GM11168 (cell line): ENCODE measurements around the gene LIMCH1.

Source experiments
- in situ Hi-C: fragments of 300-500 bp; cut with MboI; formaldehyde crosslinking; loops from one replicate; pipeline ENCODE4 v1.12.0; 2022; ENCODE audit warnings: low sequenced_read_pairs; ENCODE audit not compliant: unreplicated experiment

LIMCH1 gene

GRCh38 chr4:41561244-41561643 lies 23.3 kb downstream of the LIMCH1 start:
- in situ Hi-C loops, result no loop called here

GRCh38 chr4:41567186-41567585 lies 29.2 kb downstream of the LIMCH1 start:
- in situ Hi-C loops, result no loop called here

GRCh38 chr4:41568363-41568762 lies 30.4 kb downstream of the LIMCH1 start:
- in situ Hi-C loops, result no loop called here

- in situ Hi-C loops, result no loop called here
Observed at GRCh38 chr4:41569961-41570360, 32.0 kb downstream of the LIMCH1 start.

GRCh38 chr4:41571422-41571821 lies 33.5 kb downstream of the LIMCH1 start:
- in situ Hi-C loops, result no loop called here

- in situ Hi-C loops, result no loop called here
Observed at GRCh38 chr4:41572516-41572915, 34.6 kb downstream of the LIMCH1 start.

- in situ Hi-C loops, result no loop called here
Observed at GRCh38 chr4:41572956-41573355, 35.0 kb downstream of the LIMCH1 start.

GRCh38 chr4:41573502-41574001 lies 35.6 kb downstream of the LIMCH1 start:
- in situ Hi-C loops, result no loop called here

GRCh38 chr4:41575207-41575606 lies 37.2 kb downstream of the LIMCH1 start:
- in situ Hi-C loops, result no loop called here

- in situ Hi-C loops, result no loop called here
Observed at GRCh38 chr4:41575665-41576064, 37.7 kb downstream of the LIMCH1 start.

- in situ Hi-C loops, result no loop called here
Observed at GRCh38 chr4:41579043-41579442, 41.1 kb downstream of the LIMCH1 start.

GRCh38 chr4:41579526-41579925 lies 41.6 kb downstream of the LIMCH1 start:
- in situ Hi-C loops, result no loop called here

- in situ Hi-C loops, result no loop called here
Observed at GRCh38 chr4:41580007-41580406, 42.0 kb downstream of the LIMCH1 start.

- in situ Hi-C loops, result no loop called here
Observed at GRCh38 chr4:41586675-41587225, 48.8 kb downstream of the LIMCH1 start.

- in situ Hi-C loops, result no loop called here
Observed at GRCh38 chr4:41587286-41587685, 49.3 kb downstream of the LIMCH1 start.

- in situ Hi-C loops, result no loop called here
Observed at GRCh38 chr4:41590591-41590990, 52.6 kb downstream of the LIMCH1 start.

- in situ Hi-C loops, result no loop called here
Observed at GRCh38 chr4:41594432-41594831, 56.5 kb downstream of the LIMCH1 start.

- in situ Hi-C loops, result no loop called here
Observed at GRCh38 chr4:41597494-41597893, 59.5 kb downstream of the LIMCH1 start.

GRCh38 chr4:41598580-41598979 lies 60.6 kb downstream of the LIMCH1 start:
- in situ Hi-C loops, result no loop called here

GRCh38 chr4:41599192-41599786 lies 61.3 kb downstream of the LIMCH1 start:
- in situ Hi-C loops, result no loop called here

GRCh38 chr4:41600243-41600912 lies 62.4 kb downstream of the LIMCH1 start:
- in situ Hi-C loops, result no loop called here

- in situ Hi-C loops, result no loop called here
Observed at GRCh38 chr4:41601025-41601424, 63.1 kb downstream of the LIMCH1 start.
